HepG2 (cell line): ENCODE results near the gene SLC25A11. TPM values are rescaled to one million over a fixed set of nuclear protein-coding genes. Genes with fewer than 3 reads are reported as not detected.

ENCODE experiments used
- BRD4 ChIP-seq: sonication (generic); formaldehyde crosslinking; IDR thresholded peaks from 2 replicates; pipeline ENCODE4 v1.4.0; 2020; ENCODE audit warnings: missing genetic modification reagents
- DRAP1 ChIP-seq: IDR thresholded peaks from 2 replicates; pipeline ENCODE4 v1.6.1; 2016; ENCODE audit warnings: missing genetic modification reagents, missing compliant biosample characterization
- HMGXB3 ChIP-seq: sonication (generic); formaldehyde crosslinking; IDR thresholded peaks from 2 replicates; pipeline ENCODE4 v1.4.0; 2020; ENCODE audit warnings: missing genetic modification reagents, borderline replicate concordance
- HNRNPH1 ChIP-seq: fragments of 200-400 bp; formaldehyde crosslinking; optimal IDR thresholded peaks from 2 replicates; pipeline ENCODE3; 2017; ENCODE audit warnings: mild to moderate bottlenecking, low read depth, low read length
- HNRNPLL ChIP-seq: fragments of 200-400 bp; formaldehyde crosslinking; IDR thresholded peaks from 2 replicates; pipeline ENCODE4 v1.6.1; 2017; ENCODE audit warnings: mild to moderate bottlenecking, low read depth, low read length; ENCODE audit not compliant: poor library complexity, severe bottlenecking
- KDM3A ChIP-seq: IDR thresholded peaks from 2 replicates; pipeline ENCODE4 v1.6.1; 2018; ENCODE audit warnings: low read depth, missing compliant biosample characterization
- LCORL ChIP-seq, 2 experiments: fragments of 450-650 bp in 1 of 2; sonication (generic) in 1 of 2; formaldehyde crosslinking in 1 of 2; IDR thresholded peaks; 2 replicates each; pipeline versions ENCODE4 v1.5.0 to v1.6.1; 2017 to 2020; ENCODE audit warnings: antibody characterized with exemption in 1 of 2, missing genetic modification reagents in 1 of 2
- MTA1 ChIP-seq: sonication (generic); formaldehyde crosslinking; IDR thresholded peaks from 2 replicates; pipeline ENCODE4 v1.4.0; 2020; ENCODE audit warnings: missing genetic modification reagents, mild to moderate bottlenecking, borderline replicate concordance
- NAIF1 ChIP-seq: sonication (generic); formaldehyde crosslinking; IDR thresholded peaks from 2 replicates; pipeline ENCODE4 v1.5.0; 2020; ENCODE audit warnings: mild to moderate bottlenecking, missing genetic modification reagents, borderline replicate concordance
- NCOA1 ChIP-seq: sonication (generic); formaldehyde crosslinking; IDR thresholded peaks from 2 replicates; pipeline ENCODE4 v1.9.0; 2021; ENCODE audit warnings: missing genetic modification reagents
- POLR2A ChIP-seq, 2 experiments: IDR thresholded peaks; 2 replicates each; pipeline ENCODE4 v1.6.1; 2011; ENCODE audit warnings: low read depth in 2 of 2, low read length in 2 of 2, mild to moderate bottlenecking in 1 of 2, moderate library complexity in 1 of 2; ENCODE audit not compliant: insufficient read depth in 1 of 2
- SAP130 ChIP-seq: IDR thresholded peaks from 2 replicates; pipeline ENCODE4 v1.6.1; 2016; ENCODE audit warnings: low read depth
- ZBTB10 ChIP-seq: sonication (generic); formaldehyde crosslinking; IDR thresholded peaks from 2 replicates; pipeline ENCODE4 v1.4.0; 2020; ENCODE audit warnings: missing genetic modification reagents, borderline replicate concordance
- ZFP82 ChIP-seq: sonication (generic); formaldehyde crosslinking; IDR thresholded peaks from 2 replicates; pipeline ENCODE4 v1.5.1; 2020; ENCODE audit warnings: mild to moderate bottlenecking, missing genetic modification reagents, borderline replicate concordance
- ZMYM2 ChIP-seq: sonication (generic); formaldehyde crosslinking; IDR thresholded peaks from 2 replicates; pipeline ENCODE4 v1.8.0; 2022; ENCODE audit warnings: mild to moderate bottlenecking, missing genetic modification reagents
- ZNF326 ChIP-seq: sonication (generic); formaldehyde crosslinking; IDR thresholded peaks from 2 replicates; pipeline ENCODE4 v1.4.0; 2020; ENCODE audit warnings: missing genetic modification reagents, borderline replicate concordance
- ZNF512 ChIP-seq: sonication (generic); formaldehyde crosslinking; IDR thresholded peaks from 2 replicates; pipeline ENCODE4 v1.4.0; 2020; ENCODE audit warnings: mild to moderate bottlenecking, missing genetic modification reagents
- ZNF616 ChIP-seq: sonication (generic); formaldehyde crosslinking; IDR thresholded peaks from 2 replicates; pipeline ENCODE4 v1.5.0; 2020; ENCODE audit warnings: low read depth, mild to moderate bottlenecking, missing genetic modification reagents
- ZNF703 ChIP-seq: sonication (generic); formaldehyde crosslinking; IDR thresholded peaks from 2 replicates; pipeline ENCODE4 v1.5.1; 2020; ENCODE audit warnings: missing genetic modification reagents, mild to moderate bottlenecking, moderate library complexity, borderline replicate concordance
- ZNF775 ChIP-seq: sonication (generic); formaldehyde crosslinking; IDR thresholded peaks from 2 replicates; pipeline ENCODE4 v1.4.0; 2020; ENCODE audit warnings: missing genetic modification reagents, mild to moderate bottlenecking, moderate library complexity, borderline replicate concordance
- ZSCAN22 ChIP-seq: sonication (generic); formaldehyde crosslinking; IDR thresholded peaks from 2 replicates; pipeline ENCODE4 v1.4.0; 2020; ENCODE audit warnings: mild to moderate bottlenecking, missing genetic modification reagents
- polyA plus RNA-seq, 8 experiments: library from polyadenylated mRNA; depleted of rRNA in 3 of 8; stranded (reverse) in 7 of 8; unstranded in 1 of 8; fragments of >200 nt; fragmentation: Illumina TruSeq in 4 of 8; extraction: Trizol in 4 of 8; gene quantifications; 2 replicates each; pipeline versions ENCODE4 v1.2.1 to v1.2.3, GENCODE V29; 2011 to 2016; ENCODE audit warnings: low read depth in 4 of 8, missing spikeins in 1 of 8, mixed read lengths in 1 of 8; ENCODE audit not compliant: insufficient read depth in 1 of 8
- total RNA-seq, 5 experiments: library from RNA; depleted of rRNA; stranded (reverse); fragments of >200 nt; fragmentation: Illumina TruSeq; extraction: Trizol; gene quantifications; 2 replicates each; pipeline ENCODE4 v1.2.3, GENCODE V29; 2016; ENCODE audit warnings: low read depth in 1 of 5

The SLC25A11 gene
- total and polyA plus RNA-seq, 2 of the 13 experiments (the other 11 are each of a cell fraction or from before 2014, with no cell fraction given), result 35.4 to 47.2 TPM

GRCh38 chr17:4950746-4951204, 10.9 kb upstream of the SLC25A11 start, which contains the start of gene ENO3 (continued):
- no peak for TF ChIP-seq HMGXB3 (CRISPR knock-in tag)
- no peak for TF ChIP-seq ZSCAN22
- TF ChIP-seq HNRNPLL, result no peak
- peak; percentile 49; the same call in 1 of the 2 replicates for TF ChIP-seq NAIF1 (CRISPR knock-in tag)
- TF ChIP-seq ZNF512, result no peak
- TF ChIP-seq ZNF616 (CRISPR knock-in tag), result no peak
- TF ChIP-seq SAP130 (CRISPR knock-in tag), result peak; percentile 71; the same call in 1 of the 2 replicates
- TF ChIP-seq DRAP1 (CRISPR knock-in tag), result peak; percentile 85; the same call in 1 of the 2 replicates
- peak; percentile 27; the same call in 1 of the 2 replicates for TF ChIP-seq ZBTB10 (CRISPR knock-in tag)
- peak in 1 of 2 experiments; percentile 75; a peak in 1 of 4 replicates for TF ChIP-seq POLR2A (IDR thresholded peaks at IDR 0.05; ENCODE audit: insufficient read depth in 1 of 2, low read depth in 2 of 2, low read length in 2 of 2)
- TF ChIP-seq ZNF703 (CRISPR knock-in tag), result no peak
- TF ChIP-seq ZNF775 (CRISPR knock-in tag), result peak; percentile 51; the same call in 1 of the 2 replicates
- TF ChIP-seq ZFP82 (CRISPR knock-in tag), result no peak
- peak; percentile 56; the same call in 1 of the 2 replicates for TF ChIP-seq KDM3A (CRISPR knock-in tag)
- no peak for TF ChIP-seq ZMYM2
- TF ChIP-seq NCOA1 (CRISPR knock-in tag), result 0 out of 2 replicates have a peak, but pooled peaks have one; percentile 10
- peak; percentile 64 for TF ChIP-seq MTA1
- no peak for TF ChIP-seq ZNF326 (CRISPR knock-in tag)
- no peak for TF ChIP-seq LCORL (IDR thresholded peaks at IDR 0.05)
- no peak; the same call in 1 of the 2 replicates for TF ChIP-seq LCORL (CRISPR knock-in tag; IDR thresholded peaks at IDR 0.05)
- 0 out of 2 replicates have a peak, but pooled peaks have one; percentile 28 for TF ChIP-seq BRD4 (CRISPR knock-in tag)
- TF ChIP-seq HNRNPH1, result no peak
